IMR-90 (cell line): ENCODE measurements around the gene HCN3.

ENCODE experiments used
- FOS ChIP-seq: fragments of 150-350 bp; IDR thresholded peaks from 2 replicates; pipeline ENCODE4 v1.6.1; 2016; ENCODE audit warnings: low read depth, low read length
- NFE2L2 ChIP-seq: fragments of 150-350 bp; IDR thresholded peaks from 2 replicates; pipeline ENCODE4 v1.6.1; 2016; ENCODE audit warnings: low read depth, mild to moderate bottlenecking, low read length
- POLR2A ChIP-seq: IDR thresholded peaks from 2 replicates; pipeline ENCODE4 v1.6.1; 2012; ENCODE audit warnings: mild to moderate bottlenecking, low read depth, low read length
- RFX5 ChIP-seq: IDR thresholded peaks from 2 replicates; pipeline ENCODE4 v1.8.0; 2012; ENCODE audit warnings: low read depth, mild to moderate bottlenecking, low read length, moderate library complexity
- TF ChIP-seq, protein P1 (sequence below): conservative IDR thresholded peaks from 2 replicates; pipeline ENCODE4 v1.5.1; 2012; ENCODE audit warnings: mild to moderate bottlenecking, low read depth, low read length, improper control_type of control experiment

DNA sequence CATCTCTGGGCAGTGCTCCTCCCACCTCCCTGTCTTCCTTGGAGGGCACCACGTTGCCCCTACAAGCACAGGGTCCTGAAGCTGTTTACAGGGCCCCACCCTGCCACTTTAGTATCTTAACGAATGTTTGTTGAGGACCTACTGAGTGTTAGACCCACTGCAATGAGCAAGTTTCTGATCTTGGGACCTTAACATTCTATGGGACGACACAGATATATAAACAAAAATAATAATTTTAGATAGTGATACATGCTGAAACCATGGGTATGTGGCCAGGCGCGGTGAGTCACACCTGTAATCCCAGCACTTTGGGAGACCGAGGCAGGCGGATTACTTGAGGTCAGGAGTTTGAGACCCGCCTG is 32.1 kb upstream of the HCN3 start:
- TF ChIP-seq FOS (no peak), RFX5 (no peak), NFE2L2 (no peak), POLR2A (no peak)
- TF ChIP-seq, protein P1, sequence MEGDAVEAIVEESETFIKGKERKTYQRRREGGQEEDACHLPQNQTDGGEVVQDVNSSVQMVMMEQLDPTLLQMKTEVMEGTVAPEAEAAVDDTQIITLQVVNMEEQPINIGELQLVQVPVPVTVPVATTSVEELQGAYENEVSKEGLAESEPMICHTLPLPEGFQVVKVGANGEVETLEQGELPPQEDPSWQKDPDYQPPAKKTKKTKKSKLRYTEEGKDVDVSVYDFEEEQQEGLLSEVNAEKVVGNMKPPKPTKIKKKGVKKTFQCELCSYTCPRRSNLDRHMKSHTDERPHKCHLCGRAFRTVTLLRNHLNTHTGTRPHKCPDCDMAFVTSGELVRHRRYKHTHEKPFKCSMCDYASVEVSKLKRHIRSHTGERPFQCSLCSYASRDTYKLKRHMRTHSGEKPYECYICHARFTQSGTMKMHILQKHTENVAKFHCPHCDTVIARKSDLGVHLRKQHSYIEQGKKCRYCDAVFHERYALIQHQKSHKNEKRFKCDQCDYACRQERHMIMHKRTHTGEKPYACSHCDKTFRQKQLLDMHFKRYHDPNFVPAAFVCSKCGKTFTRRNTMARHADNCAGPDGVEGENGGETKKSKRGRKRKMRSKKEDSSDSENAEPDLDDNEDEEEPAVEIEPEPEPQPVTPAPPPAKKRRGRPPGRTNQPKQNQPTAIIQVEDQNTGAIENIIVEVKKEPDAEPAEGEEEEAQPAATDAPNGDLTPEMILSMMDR = no peak
